ENCODE data around the gene ETV1. TPM values are rescaled to one million over a fixed set of nuclear protein-coding genes. Genes with fewer than 3 reads are reported as not detected.

The ETV1 gene
- total and polyA plus RNA-seq, 4 donors: 1.2 to 4.3 (median 3.6) TPM

GRCh38 chr7:13910805-13911551 is 78.5 kb downstream of the ETV1 start:
- Histone ChIP-seq H3K27me3 (ENCODE audit: control insufficient read depth in 4 of 4, insufficient read depth in 4 of 4, low read length in 3 of 4) (no peaks in the 10 kb centered on the region), H3K36me3 (ENCODE audit: control insufficient read depth in 4 of 4, insufficient read depth in 3 of 4, low read depth in 1 of 4, low read length in 3 of 4) (peaks cover 0 to under 1% (median 0%) of the 10 kb centered on the region in 4 donors), H3K9ac (ENCODE audit: low read depth in 1 of 2, low read length in 2 of 2) (no peak overlapping the region), H3K4me3 (ENCODE audit: low read depth in 1 of 3, low read length in 3 of 3) (no peak overlapping the region), H3K9me3 (ENCODE audit: control insufficient read depth in 4 of 4, low read length in 3 of 4) (no peaks in the 10 kb centered on the region), H3K4me1 (ENCODE audit: control insufficient read depth in 4 of 4, insufficient read depth in 4 of 4, low read length in 3 of 4) (no peaks in the 10 kb centered on the region), H3K27ac (ENCODE audit: low read depth in 1 of 2, low read length in 2 of 2) (no peak overlapping the region)
- TF ChIP-seq RAD21 (IDR thresholded peaks at IDR 0.05): no peak
- no peak for TF ChIP-seq TAF1 (conservative IDR thresholded peaks at IDR 0.05)
- TF ChIP-seq HNF4G (IDR thresholded peaks at IDR 0.05): no peak
- no peak for TF ChIP-seq HNF4A (conservative IDR thresholded peaks at IDR 0.05)
- TF ChIP-seq FOXA1 (IDR thresholded peaks at IDR 0.05): no peak
- TF ChIP-seq RXRA (IDR thresholded peaks at IDR 0.05): no peak
- no peak for TF ChIP-seq ZBTB33 (IDR thresholded peaks at IDR 0.05)
- no peak for TF ChIP-seq SP1 (IDR thresholded peaks at IDR 0.05)
- TF ChIP-seq, protein P1, sequence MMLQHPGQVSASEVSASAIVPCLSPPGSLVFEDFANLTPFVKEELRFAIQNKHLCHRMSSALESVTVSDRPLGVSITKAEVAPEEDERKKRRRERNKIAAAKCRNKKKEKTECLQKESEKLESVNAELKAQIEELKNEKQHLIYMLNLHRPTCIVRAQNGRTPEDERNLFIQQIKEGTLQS (IDR thresholded peaks at IDR 0.05): no peak
- no peak for TF ChIP-seq GABPA (IDR thresholded peaks at IDR 0.05 in 1 of 2, conservative IDR thresholded peaks at IDR 0.05 in 1 of 2)
- TF ChIP-seq YY1 (IDR thresholded peaks at IDR 0.05): no peak
- TF ChIP-seq CTCF (IDR thresholded peaks at IDR 0.05; ENCODE audit: low read depth, low read length, missing input control): no peak
- no peak for DNase-seq (ENCODE audit: low spot score)
- 82% methylated on average over 8 of the region's 8 CpGs for WGBS

DNA sequence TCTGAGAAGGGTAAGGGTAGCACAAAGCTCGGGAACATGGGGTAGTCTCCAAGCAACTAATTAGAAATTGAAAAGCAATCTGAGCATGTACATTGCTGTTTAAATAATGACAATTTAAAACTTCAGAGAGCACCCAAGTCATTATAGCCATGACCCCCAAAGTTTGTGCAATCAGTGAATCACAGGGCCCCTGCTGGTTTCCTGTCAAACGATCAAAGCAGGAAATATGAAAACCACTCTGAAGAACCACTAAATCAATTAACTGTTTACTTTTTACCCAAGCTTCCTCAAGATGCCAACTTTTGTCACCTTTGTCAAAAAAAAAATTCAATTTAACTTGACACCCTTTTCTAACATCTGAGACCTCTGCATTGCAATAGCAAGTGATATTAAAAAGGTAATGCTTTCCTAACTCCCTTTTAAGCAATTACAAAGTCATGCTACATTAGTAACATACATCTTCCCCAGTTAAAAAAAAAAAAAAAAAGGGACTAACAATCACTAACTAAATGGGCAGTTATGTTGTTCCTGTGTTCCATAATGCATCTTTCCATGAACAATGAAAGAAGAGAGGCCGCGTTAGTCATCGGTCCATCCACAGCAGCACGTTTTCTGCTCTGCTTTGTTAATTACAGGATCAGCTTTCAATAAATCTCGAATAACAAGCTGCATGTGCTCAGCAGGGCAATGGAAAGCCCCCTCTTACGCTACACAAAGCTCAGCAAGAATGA is 80.6 kb downstream of the ETV1 start:
- no peak overlapping the region for H3K9ac ChIP-seq (ENCODE audit: low read depth in 1 of 2, low read length in 2 of 2)
- DNase-seq (ENCODE audit: low spot score): no peak
- no peaks in the 10 kb centered on the region for H3K4me1 ChIP-seq (ENCODE audit: control insufficient read depth in 4 of 4, insufficient read depth in 4 of 4, low read length in 3 of 4)
- H3K27me3 ChIP-seq (ENCODE audit: control insufficient read depth in 4 of 4, insufficient read depth in 4 of 4, low read length in 3 of 4): no peaks in the 10 kb centered on the region
- 85% methylated on average over 8 of the region's 8 CpGs for WGBS
- H3K36me3 ChIP-seq (ENCODE audit: control insufficient read depth in 4 of 4, insufficient read depth in 3 of 4, low read depth in 1 of 4, low read length in 3 of 4): peaks cover 0 to 7% (median 3%) of the 10 kb centered on the region in 4 donors
- H3K9me3 ChIP-seq (ENCODE audit: control insufficient read depth in 4 of 4, low read length in 3 of 4): no peaks in the 10 kb centered on the region
- no peak overlapping the region for H3K4me3 ChIP-seq (ENCODE audit: low read depth in 1 of 3, low read length in 3 of 3)
- no peak overlapping the region for H3K27ac ChIP-seq (ENCODE audit: low read depth in 1 of 2, low read length in 2 of 2)
- TF ChIP-seq ZBTB33 (IDR thresholded peaks at IDR 0.05): no peak
- TF ChIP-seq YY1 (IDR thresholded peaks at IDR 0.05): no peak
- no peak for TF ChIP-seq EGR1 (IDR thresholded peaks at IDR 0.05; ENCODE audit: low read depth in 2 of 2)
- no peak for TF ChIP-seq FOXA2 (IDR thresholded peaks at IDR 0.05)
- no peak for TF ChIP-seq HNF4A (conservative IDR thresholded peaks at IDR 0.05)
- TF ChIP-seq FOXA1 (IDR thresholded peaks at IDR 0.05): no peak
- no peak for TF ChIP-seq RXRA (IDR thresholded peaks at IDR 0.05)
- no peak for TF ChIP-seq NR2F2 (IDR thresholded peaks at IDR 0.05)
- TF ChIP-seq, protein P1 (IDR thresholded peaks at IDR 0.05): no peak

Data from liver (tissue), 9 donors.